ENCODE measurements around the gene CDK14.

DNA sequence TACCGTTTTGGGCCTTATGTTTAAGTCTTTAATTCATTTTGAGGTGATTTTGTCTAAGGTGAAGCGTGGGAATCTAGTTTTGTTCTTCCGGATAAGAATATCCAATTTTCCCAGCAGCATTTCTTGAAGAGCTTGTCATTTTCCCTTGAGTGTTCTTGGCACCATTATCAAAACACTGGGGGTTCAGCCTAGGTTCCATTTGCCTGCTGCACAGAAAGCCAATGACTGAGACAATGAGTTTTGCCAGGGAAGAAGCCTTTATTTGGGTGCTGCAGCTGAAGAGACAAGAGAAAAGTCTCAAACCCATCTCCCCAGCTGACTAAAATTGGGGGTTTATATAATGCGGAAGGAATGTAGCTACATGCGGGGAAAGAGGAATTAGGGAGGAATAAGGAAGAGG, 380.9 kb downstream of the CDK14 start:
- TF ChIP-seq FOXP2 (optimal IDR thresholded peaks at IDR 0.05; ENCODE audit: control extremely low read depth, extremely low read length, insufficient read depth) (no peak), POLR2AphosphoS5 (IDR thresholded peaks at IDR 0.05; ENCODE audit: borderline replicate concordance, low read depth, low read length) (no peak)

Measured in SK-N-MC (cell line).